ENCODE measurements around the gene CHN1.

The CHN1 gene

GRCh38 chr2:174768557-174768956 is 236.6 kb downstream of the CHN1 start:
- TF ChIP-seq CTCF (IDR thresholded peaks at IDR 0.05; ENCODE audit: extremely low read depth, missing control alignments), result no peak
- no peak for DNase-seq (ENCODE audit: low spot score)

DNA sequence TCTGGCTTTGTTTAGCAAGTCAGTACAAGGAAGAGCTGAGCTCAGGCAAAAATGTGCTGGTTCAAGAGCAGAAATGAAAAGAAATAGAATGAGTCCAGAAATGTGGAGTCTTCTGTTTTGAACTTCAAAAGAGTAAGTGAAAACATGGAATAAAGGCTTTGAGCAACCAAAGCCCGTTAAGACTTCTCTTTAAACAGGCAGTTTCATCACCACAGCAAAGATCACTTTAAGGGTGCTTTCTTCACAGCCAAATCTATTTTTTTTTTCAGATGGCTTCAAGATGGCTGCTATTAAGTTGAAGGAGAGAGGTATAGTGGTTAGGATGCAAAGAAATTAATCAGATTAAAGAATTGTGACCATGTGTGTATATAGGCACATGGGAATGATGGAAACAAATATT is 238.9 kb downstream of the CHN1 start:
- no peak for TF ChIP-seq CTCF (IDR thresholded peaks at IDR 0.05; ENCODE audit: extremely low read depth, missing control alignments)
- DNase-seq (ENCODE audit: low spot score), result no peak

DNA sequence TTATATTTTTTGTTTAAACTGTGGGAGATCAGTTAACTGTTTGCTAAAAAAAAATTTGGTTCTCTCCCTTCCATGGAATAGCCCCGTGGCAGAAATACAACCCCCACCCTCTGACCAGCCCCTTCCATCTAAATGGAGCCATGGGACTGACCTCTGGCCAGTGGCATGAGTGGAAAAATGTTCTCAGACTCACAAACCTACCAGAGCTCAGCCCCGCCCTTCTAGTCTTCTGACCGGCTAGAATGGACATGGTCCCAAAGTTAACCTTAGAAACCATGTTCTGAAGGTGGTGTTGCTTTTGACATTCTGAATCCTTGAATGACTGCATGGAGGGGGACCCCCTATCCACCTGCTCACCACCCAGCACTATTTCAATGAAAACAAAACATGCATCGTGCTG is 239.6 kb downstream of the CHN1 start:
- TF ChIP-seq CTCF (IDR thresholded peaks at IDR 0.05; ENCODE audit: extremely low read depth, missing control alignments), result no peak
- no peak for DNase-seq (ENCODE audit: low spot score)

DNA sequence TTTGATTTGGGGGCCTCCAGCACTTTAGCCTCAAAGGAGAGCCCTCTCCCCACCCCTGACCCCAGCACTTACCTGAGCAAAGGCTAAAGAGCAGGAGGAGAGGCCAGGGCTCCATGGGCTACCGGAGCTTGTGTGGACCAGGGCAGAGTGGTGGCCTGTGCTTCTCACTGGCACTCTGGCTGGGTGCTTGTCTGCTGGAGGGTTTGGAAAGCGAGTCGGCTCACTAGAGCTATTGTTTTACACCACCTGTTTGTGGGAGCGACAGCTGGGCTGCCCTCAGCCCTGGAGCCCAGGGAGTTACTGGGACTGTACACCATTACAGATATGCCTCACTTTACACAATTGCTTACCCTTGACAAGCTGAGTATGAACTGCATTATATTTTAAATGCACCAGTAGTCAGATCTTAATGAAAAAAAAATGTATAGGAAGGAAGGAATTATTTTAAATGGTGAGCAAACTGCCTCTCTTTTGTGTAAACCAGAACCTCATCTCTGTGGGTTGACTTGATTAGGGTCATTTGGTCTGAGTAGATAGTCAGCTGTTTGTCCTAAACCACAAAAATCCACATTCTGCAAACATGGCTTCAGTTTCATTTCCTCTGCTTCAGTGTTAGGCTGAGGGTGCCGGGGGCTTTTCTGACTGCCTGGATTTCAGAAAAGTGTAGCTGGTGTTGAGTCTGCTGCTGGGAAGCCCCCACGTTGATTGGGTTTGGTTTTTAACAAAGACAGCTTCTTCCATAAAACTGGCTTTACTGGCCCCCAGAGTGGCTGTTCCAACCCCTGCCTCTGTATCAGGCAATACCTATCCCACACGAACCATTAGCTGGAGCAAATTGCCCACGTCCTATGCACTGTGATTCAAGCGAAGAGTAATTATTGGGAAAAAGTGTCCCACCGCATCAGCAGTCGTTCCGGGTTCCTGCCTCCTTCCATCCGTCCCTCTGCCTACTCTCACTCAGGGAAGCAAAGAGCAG is 240.6 kb downstream of the CHN1 start, which contains the start of gene CHRNA1:
Gene CHRNA1, minus strand, starts transcription at position 193 of the 976 bp plus-strand sequence. Its CDS starts 78 bp downstream, at position 115.
- TF ChIP-seq CTCF (IDR thresholded peaks at IDR 0.05; ENCODE audit: extremely low read depth, missing control alignments), result no peak
- DNase-seq (ENCODE audit: low spot score), result no peak

DNA sequence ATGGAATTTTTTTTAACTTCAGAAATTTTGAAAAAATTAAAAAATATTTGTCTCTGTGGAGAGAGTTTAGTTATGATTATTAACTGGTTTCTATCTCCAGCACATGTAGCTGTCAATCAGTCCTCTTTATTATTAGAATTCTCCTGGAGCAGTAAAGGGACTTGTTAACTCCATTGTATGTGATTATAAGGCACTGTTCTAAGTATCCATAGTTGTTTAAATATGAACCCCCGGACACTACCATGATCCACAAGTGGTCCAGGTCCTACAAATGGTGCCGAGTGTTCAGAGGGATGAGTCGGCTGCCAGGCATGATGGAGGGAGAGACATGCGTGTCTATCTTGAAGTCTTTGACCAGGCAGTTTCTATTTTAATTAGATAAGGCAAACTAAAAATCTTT is 241.4 kb downstream of the CHN1 start:
- TF ChIP-seq CTCF (IDR thresholded peaks at IDR 0.05; ENCODE audit: extremely low read depth, missing control alignments), result no peak
- DNase-seq (ENCODE audit: low spot score), result no peak

DNA sequence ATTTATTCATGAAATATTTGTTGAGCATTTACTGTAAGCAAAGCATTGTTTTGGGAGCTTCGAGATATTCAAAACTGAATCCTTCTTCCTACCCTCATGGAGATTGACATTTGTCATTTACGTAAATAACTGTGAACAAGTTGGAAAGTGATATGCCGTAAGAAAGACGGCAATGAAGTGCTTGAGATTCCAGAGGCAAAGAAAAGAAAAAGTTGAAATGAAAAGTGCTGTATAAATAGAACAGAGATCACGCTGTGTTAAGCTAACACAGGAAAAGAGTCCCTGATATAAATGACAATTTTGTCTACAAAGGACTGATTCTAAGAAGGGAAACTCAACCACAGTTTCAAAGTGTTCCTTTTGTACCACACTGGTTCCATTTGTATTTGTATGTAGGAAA is 242.7 kb downstream of the CHN1 start:
- TF ChIP-seq CTCF (IDR thresholded peaks at IDR 0.05; ENCODE audit: extremely low read depth, missing control alignments), result no peak
- DNase-seq (ENCODE audit: low spot score), result no peak

GRCh38 chr2:174761837-174762236 is 243.3 kb downstream of the CHN1 start:
- DNase-seq (ENCODE audit: low spot score), result no peak
- no peak for TF ChIP-seq CTCF (IDR thresholded peaks at IDR 0.05; ENCODE audit: extremely low read depth, missing control alignments)
